Neural crest cell (in vitro differentiated cells): Measurements from ENCODE around the gene COL21A1. TPM values are rescaled to one million over a fixed set of nuclear protein-coding genes. Genes with fewer than 3 reads are reported as not detected.
A peak's percentile ranks its signal among the peaks of the same experiment; 100 is the strongest.

Experiments
- DNase-seq: peaks from one replicate; pipeline ENCODE4 v3.0.0; 2021; ENCODE audit warnings: low read depth, mixed read lengths, low spot score
- H3K27ac Mint-ChIP-seq: one replicate; pipeline ENCODE4 v1.8.0; 2021; ENCODE audit warnings: mild to moderate bottlenecking, mixed read lengths; ENCODE audit not compliant: unreplicated experiment
- H3K27me3 Mint-ChIP-seq: 2 replicates; pipeline ENCODE4 v1.8.0; 2021; ENCODE audit warnings: low read depth, mild to moderate bottlenecking, mixed read lengths
- H3K36me3 Mint-ChIP-seq: 2 replicates; pipeline ENCODE4 v1.8.0; 2021; ENCODE audit warnings: low read depth, mild to moderate bottlenecking, mixed read lengths
- H3K4me1 Mint-ChIP-seq: 2 replicates; pipeline ENCODE4 v1.8.0; 2021; ENCODE audit warnings: mixed read lengths
- H3K4me3 Mint-ChIP-seq: one replicate; pipeline ENCODE4 v1.8.0; 2021; ENCODE audit warnings: mild to moderate bottlenecking, mixed read lengths
- H3K9me3 Mint-ChIP-seq: 2 replicates; pipeline ENCODE4 v1.8.0; 2021; ENCODE audit warnings: mixed read lengths
- total RNA-seq: library from RNA; stranded (reverse); gene quantifications from 2 replicates; pipeline ENCODE4 v1.2.1, GENCODE V29; 2021
- TF ChIP-seq, protein P1 (sequence below): fragments of 200-600 bp; sonication (generic); conservative IDR thresholded peaks from 2 replicates; pipeline ENCODE4 v1.5.0; 2021; ENCODE audit warnings: antibody characterized with exemption, mild to moderate bottlenecking

The COL21A1 gene
- total RNA-seq, 1 donor from 2014 or later = not detected

DNA sequence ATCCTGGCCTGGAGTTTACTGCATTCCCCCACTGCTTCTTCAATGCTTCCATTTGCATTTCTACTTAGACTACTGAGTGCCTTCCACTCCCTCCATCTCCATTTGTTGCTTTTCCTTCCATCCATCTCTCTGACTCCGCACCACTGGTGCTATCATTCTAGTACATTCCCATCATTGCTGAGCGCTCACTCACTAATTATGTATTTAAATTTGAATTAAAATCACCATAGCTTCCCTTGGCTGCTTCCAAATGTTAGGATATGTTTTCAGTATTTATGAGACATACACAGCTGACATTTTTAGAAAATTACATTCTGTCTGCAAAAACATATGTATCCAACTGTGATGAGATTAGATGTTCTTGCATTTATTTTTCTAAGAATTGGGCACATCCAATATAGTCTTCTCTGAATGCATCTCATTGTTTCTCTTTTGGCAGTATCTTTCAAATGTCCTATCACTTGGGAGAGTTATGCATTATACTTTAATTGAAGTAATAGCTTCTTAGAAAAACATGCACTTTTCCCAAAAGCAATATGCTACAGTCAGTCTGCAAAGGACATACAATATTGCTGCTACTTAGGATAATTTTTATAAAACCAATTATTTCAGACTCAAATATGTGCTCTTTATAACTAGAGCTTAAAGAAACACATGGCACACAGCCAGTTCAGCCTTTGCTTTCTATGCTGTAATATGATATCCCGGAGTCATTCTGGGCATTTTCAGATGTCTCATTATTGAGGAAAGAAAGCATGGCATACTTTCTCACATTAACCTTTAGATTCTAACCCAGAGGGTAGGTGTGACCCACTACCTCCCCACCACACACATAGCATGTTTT is 12.1 kb upstream of the COL21A1 start:
- Mint-ChIP-seq H3K27me3 (peaks cover 5% of the 10 kb centered on the region), H3K9me3 (no peaks in the 10 kb centered on the region), H3K4me3 (no peak overlapping the region), H3K4me1 (peaks cover 8% of the 10 kb centered on the region), H3K27ac (no peak overlapping the region), H3K36me3 (no peaks in the 10 kb centered on the region)
- no peak for DNase-seq
- TF ChIP-seq, protein P1, sequence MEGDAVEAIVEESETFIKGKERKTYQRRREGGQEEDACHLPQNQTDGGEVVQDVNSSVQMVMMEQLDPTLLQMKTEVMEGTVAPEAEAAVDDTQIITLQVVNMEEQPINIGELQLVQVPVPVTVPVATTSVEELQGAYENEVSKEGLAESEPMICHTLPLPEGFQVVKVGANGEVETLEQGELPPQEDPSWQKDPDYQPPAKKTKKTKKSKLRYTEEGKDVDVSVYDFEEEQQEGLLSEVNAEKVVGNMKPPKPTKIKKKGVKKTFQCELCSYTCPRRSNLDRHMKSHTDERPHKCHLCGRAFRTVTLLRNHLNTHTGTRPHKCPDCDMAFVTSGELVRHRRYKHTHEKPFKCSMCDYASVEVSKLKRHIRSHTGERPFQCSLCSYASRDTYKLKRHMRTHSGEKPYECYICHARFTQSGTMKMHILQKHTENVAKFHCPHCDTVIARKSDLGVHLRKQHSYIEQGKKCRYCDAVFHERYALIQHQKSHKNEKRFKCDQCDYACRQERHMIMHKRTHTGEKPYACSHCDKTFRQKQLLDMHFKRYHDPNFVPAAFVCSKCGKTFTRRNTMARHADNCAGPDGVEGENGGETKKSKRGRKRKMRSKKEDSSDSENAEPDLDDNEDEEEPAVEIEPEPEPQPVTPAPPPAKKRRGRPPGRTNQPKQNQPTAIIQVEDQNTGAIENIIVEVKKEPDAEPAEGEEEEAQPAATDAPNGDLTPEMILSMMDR = no peak

DNA sequence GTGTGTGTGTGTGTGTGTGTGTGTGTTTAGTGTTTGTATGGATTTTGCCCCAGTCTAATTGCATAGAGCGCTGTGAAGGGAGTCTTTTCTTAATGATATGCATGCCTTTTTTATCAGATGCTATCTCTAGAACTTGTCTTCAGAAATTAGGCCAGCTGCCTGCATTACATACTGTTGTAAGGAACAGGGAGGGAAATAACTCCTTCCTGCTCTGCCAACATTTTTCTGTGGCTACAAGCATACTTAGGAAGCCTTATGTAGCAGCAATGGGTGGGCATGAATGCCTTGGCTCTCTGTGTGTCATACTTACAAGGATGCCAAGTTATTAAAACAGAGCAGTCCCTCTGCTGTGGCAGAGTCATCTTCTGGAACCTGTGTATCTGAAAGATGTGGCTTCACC is 8.0 kb upstream of the COL21A1 start:
- H3K4me1 Mint-ChIP-seq = peaks cover 8% of the 10 kb centered on the region
- no peak overlapping the region for H3K4me3 Mint-ChIP-seq
- DNase-seq = no peak
- H3K27me3 Mint-ChIP-seq = peaks cover 6% of the 10 kb centered on the region
- no peak overlapping the region for H3K27ac Mint-ChIP-seq
- no peaks in the 10 kb centered on the region for H3K36me3 Mint-ChIP-seq
- no peaks in the 10 kb centered on the region for H3K9me3 Mint-ChIP-seq
- TF ChIP-seq, protein P1 = no peak

DNA sequence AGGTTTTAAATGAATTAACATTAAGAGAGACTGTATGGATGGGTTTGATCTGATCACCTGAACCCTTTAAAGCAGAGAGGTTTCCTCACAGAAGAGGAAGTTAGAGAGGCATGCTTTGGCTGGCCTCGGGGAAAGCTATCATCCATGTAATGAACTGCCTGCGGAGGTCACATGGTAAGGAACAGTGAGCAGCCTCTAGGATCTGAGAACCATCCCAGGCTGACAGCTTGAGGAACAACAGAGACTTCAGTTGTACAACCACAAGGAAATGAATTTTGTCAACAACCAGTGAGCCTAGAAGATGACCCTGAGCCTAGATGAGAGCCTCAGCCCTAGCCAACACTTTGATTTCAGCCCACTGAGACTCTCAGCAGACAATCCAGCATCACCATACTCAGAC is 2.9 kb upstream of the COL21A1 start:
- peaks cover 13% of the 10 kb centered on the region for H3K4me1 Mint-ChIP-seq
- peaks cover 51% of the 10 kb centered on the region for H3K27me3 Mint-ChIP-seq
- no peak overlapping the region for H3K4me3 Mint-ChIP-seq
- H3K9me3 Mint-ChIP-seq = no peaks in the 10 kb centered on the region
- H3K27ac Mint-ChIP-seq = no peak overlapping the region
- H3K36me3 Mint-ChIP-seq = no peaks in the 10 kb centered on the region
- no peak for DNase-seq
- TF ChIP-seq, protein P1 = no peak

DNA sequence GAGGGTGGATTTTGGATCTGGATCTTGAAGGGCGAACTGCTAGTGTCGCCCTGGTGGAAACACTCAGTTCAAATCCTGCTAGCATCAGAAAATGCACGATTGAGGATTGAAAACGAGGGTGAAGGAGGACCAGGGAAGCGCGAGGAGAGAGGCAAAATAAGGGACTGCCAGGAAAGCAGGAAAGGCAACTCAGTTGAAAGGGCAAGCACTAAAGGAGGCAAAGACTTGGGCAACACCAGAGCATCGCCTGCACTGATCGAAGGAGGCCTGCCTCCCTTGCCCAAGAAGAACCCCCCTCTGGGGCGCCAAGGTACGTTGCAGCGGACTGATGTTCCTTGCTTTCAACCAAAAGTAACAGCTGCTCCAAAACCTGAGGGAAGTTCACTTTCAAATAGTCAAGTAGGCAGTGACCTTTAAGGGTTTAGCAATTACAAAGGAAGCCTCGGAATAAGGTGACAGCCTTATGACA is 308 bp upstream of the COL21A1 start:
- TF ChIP-seq, protein P1 = peak; percentile 4
- no peak for DNase-seq
- Mint-ChIP-seq H3K27ac (no peak overlapping the region), H3K4me3 (peak overlapping the region; percentile 84), H3K9me3 (no peaks in the 10 kb centered on the region), H3K27me3 (peaks cover 57% of the 10 kb centered on the region), H3K4me1 (peaks cover 13% of the 10 kb centered on the region), H3K36me3 (no peaks in the 10 kb centered on the region)

DNA sequence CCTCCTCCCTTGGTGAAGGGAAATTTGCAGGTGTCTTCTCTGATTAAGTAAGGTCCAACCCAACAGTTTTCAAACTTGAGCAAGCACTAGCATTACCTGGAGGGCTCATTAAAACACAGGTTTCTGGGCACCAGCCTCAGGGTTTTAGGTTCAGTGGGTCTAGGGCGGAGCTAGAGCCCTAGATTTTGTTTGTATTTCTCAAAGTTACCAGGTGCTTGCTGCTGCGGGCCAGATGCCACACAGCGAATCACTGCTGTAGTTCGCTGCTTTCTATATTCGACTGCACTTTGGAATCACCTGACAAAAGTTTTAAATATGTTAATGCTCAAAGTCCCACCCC is 869 bp downstream of the COL21A1 start:
- no peak for DNase-seq
- H3K9me3 Mint-ChIP-seq = no peaks in the 10 kb centered on the region
- H3K27me3 Mint-ChIP-seq = peaks cover 57% of the 10 kb centered on the region
- peak overlapping the region; percentile 84 for H3K4me3 Mint-ChIP-seq
- peaks cover 13% of the 10 kb centered on the region for H3K4me1 Mint-ChIP-seq
- TF ChIP-seq, protein P1 = no peak
- H3K27ac Mint-ChIP-seq = no peak overlapping the region
- H3K36me3 Mint-ChIP-seq = no peaks in the 10 kb centered on the region
